Astrocyte (in vitro differentiated cells and primary cell): ENCODE results near the gene DCLK2. TPM values are rescaled to one million over a fixed set of nuclear protein-coding genes. Genes with fewer than 3 reads are reported as not detected.

ENCODE experiments used
- DNase-seq: peaks from one replicate; pipeline ENCODE4 v3.0.0-alpha.2; 2010; ENCODE audit warnings: low read depth
- FAIRE-seq: peaks from 2 replicates; lab custom pipeline; 2011; peaks lifted over from hg19 to GRCh38; lab: Jason Lieb, UNC
- H2AFZ ChIP-seq: 2 replicates; pipeline ENCODE4 v1.6.0; 2012; ENCODE audit warnings: low read depth, low read length, inconsistent platforms
- H3K27ac ChIP-seq: 2 replicates; pipeline ENCODE4 v1.5.1; 2011; ENCODE audit warnings: low read depth, low read length, inconsistent platforms
- H3K27me3 ChIP-seq: 2 replicates; pipeline ENCODE4 v1.6.0; 2011; ENCODE audit warnings: low read length, inconsistent platforms; ENCODE audit not compliant: insufficient read depth
- H3K36me3 ChIP-seq: 2 replicates; pipeline ENCODE4 v1.5.1; 2011; ENCODE audit warnings: low read length, inconsistent platforms; ENCODE audit not compliant: insufficient read depth
- H3K4me1 ChIP-seq: 2 replicates; pipeline ENCODE4 v1.5.1; 2011; ENCODE audit warnings: low read length, inconsistent platforms; ENCODE audit not compliant: insufficient read depth
- H3K4me2 ChIP-seq: 2 replicates; pipeline ENCODE4 v1.6.0; 2012; ENCODE audit warnings: low read length, inconsistent platforms
- H3K4me3 ChIP-seq: 2 replicates; pipeline ENCODE4 v1.5.1; 2011; ENCODE audit warnings: low read depth, mild to moderate bottlenecking, low read length, inconsistent platforms; ENCODE audit not compliant: insufficient read depth
- H3K79me2 ChIP-seq: 2 replicates; pipeline ENCODE4 v1.6.0; 2012; ENCODE audit warnings: mild to moderate bottlenecking, low read length, inconsistent platforms; ENCODE audit not compliant: insufficient read depth
- H3K9ac ChIP-seq: 2 replicates; pipeline ENCODE4 v1.6.0; 2012; ENCODE audit warnings: mild to moderate bottlenecking, low read length, inconsistent platforms
- H3K9me3 ChIP-seq: 2 replicates; pipeline ENCODE4 v1.5.1; 2012; ENCODE audit warnings: low read depth, mild to moderate bottlenecking, low read length, inconsistent platforms; ENCODE audit not compliant: insufficient read depth
- H4K20me1 ChIP-seq: 2 replicates; pipeline ENCODE4 v1.6.0; 2012; ENCODE audit warnings: low read length, inconsistent platforms; ENCODE audit not compliant: insufficient read depth
- H3K27ac Mint-ChIP-seq: one replicate; pipeline ENCODE4 v1.8.0; 2021; ENCODE audit warnings: mild to moderate bottlenecking, mixed read lengths; ENCODE audit not compliant: unreplicated experiment
- H3K27me3 Mint-ChIP-seq: one replicate; pipeline ENCODE4 v1.8.0; 2021; ENCODE audit warnings: low read depth, mixed read lengths; ENCODE audit not compliant: unreplicated experiment
- H3K36me3 Mint-ChIP-seq: one replicate; pipeline ENCODE4 v1.8.0; 2021; ENCODE audit warnings: low read depth, mixed read lengths; ENCODE audit not compliant: unreplicated experiment
- H3K4me1 Mint-ChIP-seq: one replicate; pipeline ENCODE4 v1.8.0; 2021; ENCODE audit warnings: low read depth, mixed read lengths; ENCODE audit not compliant: unreplicated experiment
- H3K4me3 Mint-ChIP-seq: one replicate; pipeline ENCODE4 v1.8.0; 2021; ENCODE audit warnings: mild to moderate bottlenecking, moderate library complexity, mixed read lengths; ENCODE audit not compliant: unreplicated experiment
- H3K9me3 Mint-ChIP-seq: one replicate; pipeline ENCODE4 v1.8.0; 2021; ENCODE audit warnings: mild to moderate bottlenecking, mixed read lengths; ENCODE audit not compliant: unreplicated experiment
- CTCF ChIP-seq: IDR thresholded peaks from 2 replicates; pipeline ENCODE4 v1.5.1; 2011; ENCODE audit warnings: low read depth, mild to moderate bottlenecking, inconsistent platforms, low read length, moderate library complexity; ENCODE audit not compliant: insufficient read depth
- EZH2 ChIP-seq: IDR thresholded peaks from 2 replicates; pipeline ENCODE4 v1.6.1; 2012; ENCODE audit warnings: mild to moderate bottlenecking, low read length, inconsistent platforms; ENCODE audit not compliant: insufficient read depth
- total RNA-seq: library from RNA; stranded (reverse); gene quantifications from 2 replicates; pipeline ENCODE4 v1.2.1, GENCODE V29; 2021

DCLK2 gene
- total RNA-seq, 1 donor from 2014 or later: 6.2 TPM

- Histone ChIP-seq H4K20me1 (no peaks in the 10 kb centered on the region), H3K79me2 (no peaks in the 10 kb centered on the region), H3K4me3 (no peak overlapping the region), H3K4me1 (peaks cover 11% of the 10 kb centered on the region), H2AFZ (no peak overlapping the region), H3K27me3 (no peaks in the 10 kb centered on the region), H3K36me3 (no peaks in the 10 kb centered on the region), H3K9me3 (no peaks in the 10 kb centered on the region), H3K27ac (no peak overlapping the region), H3K4me2 (no peak overlapping the region), H3K9ac (no peak overlapping the region)
- H3K36me3 Mint-ChIP-seq: peaks cover 4% of the 10 kb centered on the region
- H3K27ac Mint-ChIP-seq: no peak overlapping the region
- H3K4me1 Mint-ChIP-seq: peaks cover 14% of the 10 kb centered on the region
- DNase-seq: no peak
- H3K4me3 Mint-ChIP-seq: no peak overlapping the region
- FAIRE-seq: no peak
- H3K9me3 Mint-ChIP-seq: no peaks in the 10 kb centered on the region
- no peak for TF ChIP-seq CTCF
- no peak for TF ChIP-seq EZH2
- peaks cover 3% of the 10 kb centered on the region for H3K27me3 Mint-ChIP-seq
These were observed 137.4 kb downstream of the DCLK2 start for GRCh38 chr4:150215601-150216000.

GRCh38 chr4:150216726-150217125, 138.5 kb downstream of the DCLK2 start:
- H3K27ac Mint-ChIP-seq: no peak overlapping the region
- H3K4me1 ChIP-seq: peaks cover 11% of the 10 kb centered on the region
- peaks cover 2% of the 10 kb centered on the region for H3K36me3 Mint-ChIP-seq
- H3K27ac ChIP-seq: no peak overlapping the region
- peaks cover 3% of the 10 kb centered on the region for H3K27me3 Mint-ChIP-seq
- no peaks in the 10 kb centered on the region for H3K79me2 ChIP-seq
- H4K20me1 ChIP-seq: no peaks in the 10 kb centered on the region
- TF ChIP-seq EZH2: no peak
- H3K4me3 Mint-ChIP-seq: no peak overlapping the region
- no peak overlapping the region for H3K4me3 ChIP-seq
- DNase-seq: no peak
- no peak overlapping the region for H3K9ac ChIP-seq
- FAIRE-seq: no peak
- H3K4me2 ChIP-seq: no peak overlapping the region
- H3K27me3 ChIP-seq: no peaks in the 10 kb centered on the region
- peaks cover 14% of the 10 kb centered on the region for H3K4me1 Mint-ChIP-seq
- H3K9me3 Mint-ChIP-seq: no peaks in the 10 kb centered on the region
- H3K9me3 ChIP-seq: no peaks in the 10 kb centered on the region
- no peaks in the 10 kb centered on the region for H3K36me3 ChIP-seq
- H2AFZ ChIP-seq: no peak overlapping the region

- Histone ChIP-seq H3K4me3 (no peak overlapping the region), H3K79me2 (no peaks in the 10 kb centered on the region), H3K4me2 (peak overlapping the region; percentile 45), H3K4me1 (peaks cover 11% of the 10 kb centered on the region), H2AFZ (peak overlapping the region; percentile 43), H3K27ac (peak overlapping the region; percentile 14), H3K27me3 (no peaks in the 10 kb centered on the region), H3K9me3 (no peaks in the 10 kb centered on the region), H4K20me1 (no peaks in the 10 kb centered on the region), H3K36me3 (no peaks in the 10 kb centered on the region), H3K9ac (peak overlapping the region; percentile 30)
- Mint-ChIP-seq H3K27ac (peak overlapping the region; percentile 53), H3K27me3 (peaks cover 3% of the 10 kb centered on the region), H3K9me3 (no peaks in the 10 kb centered on the region), H3K36me3 (peaks cover 2% of the 10 kb centered on the region), H3K4me3 (no peak overlapping the region), H3K4me1 (peaks cover 14% of the 10 kb centered on the region)
- DNase-seq (peak; percentile 84), FAIRE-seq (peak; percentile 97)
- TF ChIP-seq EZH2: no peak
- TF ChIP-seq CTCF: peak; percentile 47
These were observed 138.9 kb downstream of the DCLK2 start for GRCh38 chr4:150217192-150217591.
